ENCODE measurements around the gene KCNE3.

Gene KCNE3, protein sequence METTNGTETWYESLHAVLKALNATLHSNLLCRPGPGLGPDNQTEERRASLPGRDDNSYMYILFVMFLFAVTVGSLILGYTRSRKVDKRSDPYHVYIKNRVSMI

GRCh38 chr11:74466916-74467885 is at the start of gene KCNE3:
Gene KCNE3 (minus strand): TSS chr11:74467549. CDS start chr11:74457563, 9,986 bp downstream.
- DNase-seq (ENCODE audit: low spot score) = no peak

DNA sequence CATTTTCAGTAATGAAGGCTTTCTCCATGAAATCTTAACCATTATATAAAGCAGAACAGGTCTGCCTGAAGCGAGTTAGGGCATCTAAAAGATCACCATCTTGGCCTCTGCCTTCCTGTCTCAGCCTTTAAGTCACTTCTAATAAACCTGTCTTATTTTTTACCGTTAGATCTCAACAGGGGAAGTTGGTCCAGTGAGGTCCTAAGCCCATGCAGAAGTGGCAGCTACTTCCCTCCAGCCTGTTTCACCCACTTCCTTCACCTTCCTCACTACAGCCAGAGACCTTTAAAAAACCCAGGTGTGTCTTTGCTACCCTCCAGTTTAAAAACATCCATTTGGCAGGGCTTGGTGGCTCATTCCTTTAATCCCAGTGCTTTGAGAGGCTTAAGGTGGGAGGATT is 40.2 kb upstream of the KCNE3 start:
- DNase-seq (ENCODE audit: low spot score) = no peak

- no peak for DNase-seq (ENCODE audit: low spot score)
Measured at GRCh38 chr11:74506823-74507222, 39.5 kb upstream of the KCNE3 start.

GRCh38 chr11:74505911-74506310 is 38.6 kb upstream of the KCNE3 start:
- no peak for DNase-seq (ENCODE audit: low spot score)

DNA sequence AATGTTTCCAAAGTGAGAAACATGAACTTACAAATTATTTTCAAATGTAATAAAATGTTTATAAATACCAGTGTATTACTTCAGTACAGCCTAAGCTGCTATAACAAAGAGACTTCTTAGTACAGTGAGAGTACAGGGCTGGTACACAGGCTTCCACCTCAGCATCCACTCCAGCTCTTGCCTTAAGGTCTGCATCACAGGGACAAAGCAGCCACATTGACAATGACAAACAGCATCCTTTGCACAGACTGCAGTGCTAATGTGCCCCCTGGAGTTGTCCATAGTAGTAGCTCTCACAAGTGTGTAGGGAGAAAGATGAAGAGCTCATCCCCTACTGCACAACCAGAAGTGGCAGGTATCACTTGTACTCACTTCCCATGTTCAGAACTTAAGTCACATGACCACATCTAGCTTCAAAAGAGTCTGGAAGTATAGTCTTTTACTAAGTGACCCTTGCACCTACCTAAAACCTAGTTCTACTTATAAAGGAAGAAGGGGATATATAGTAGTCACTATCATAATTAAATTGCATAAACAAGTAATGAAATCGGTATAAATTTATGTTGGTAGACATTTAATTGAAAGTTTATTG is 36.8 kb upstream of the KCNE3 start:
- no peak for DNase-seq (ENCODE audit: low spot score)

- DNase-seq (ENCODE audit: low spot score) = no peak
Measured at GRCh38 chr11:74494916-74495315, 27.6 kb upstream of the KCNE3 start.

- DNase-seq (ENCODE audit: low spot score) = no peak
Measured at GRCh38 chr11:74493791-74494630, 26.7 kb upstream of the KCNE3 start.

DNA sequence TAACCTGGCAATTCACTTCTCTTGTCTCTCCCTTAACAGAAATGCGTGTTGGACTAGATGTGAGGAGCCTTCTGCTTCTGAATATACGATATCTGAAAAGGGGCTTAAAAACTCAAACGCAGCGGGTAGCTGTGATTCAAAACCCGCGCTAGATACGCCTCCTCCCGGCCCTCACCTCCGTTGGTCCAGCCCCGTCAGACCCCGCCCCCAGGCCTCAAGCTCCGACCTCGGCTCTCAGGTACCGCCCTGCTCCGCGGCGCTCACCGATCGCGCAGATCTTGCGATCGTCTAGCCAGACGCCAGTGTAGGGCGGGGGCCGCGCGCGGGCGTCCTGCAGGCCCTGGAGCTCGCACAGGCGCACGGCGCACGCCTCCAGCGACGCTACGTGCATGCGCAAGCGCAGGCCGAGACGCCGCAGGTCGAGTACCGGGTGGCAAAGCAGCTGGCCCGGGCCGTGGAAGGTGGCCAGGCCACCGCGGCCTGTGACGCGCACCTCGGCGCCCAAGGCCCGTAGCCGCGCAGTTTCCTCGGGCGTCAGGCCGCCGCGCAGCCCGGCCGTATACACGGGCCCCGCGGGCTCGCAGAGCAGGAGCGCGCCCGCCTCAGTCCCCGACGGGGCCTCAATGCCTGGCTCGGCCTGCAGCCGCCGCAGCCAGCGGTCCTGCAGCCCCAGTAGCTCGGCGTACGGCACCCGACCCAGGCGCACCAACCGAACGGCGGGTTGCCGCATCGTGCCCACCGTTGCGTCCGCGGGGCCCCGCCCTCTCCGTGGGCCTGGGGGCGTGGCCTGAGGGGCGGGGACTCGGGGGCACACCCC is 25.8 kb upstream of the KCNE3 start, which contains the start of gene LIPT2:
Gene LIPT2 (minus strand): TSS at position 751 of the 817 bp plus-strand sequence. CDS start 21 bp downstream, at position 730.
- peak; percentile 98 for DNase-seq (ENCODE audit: low spot score)

DNA sequence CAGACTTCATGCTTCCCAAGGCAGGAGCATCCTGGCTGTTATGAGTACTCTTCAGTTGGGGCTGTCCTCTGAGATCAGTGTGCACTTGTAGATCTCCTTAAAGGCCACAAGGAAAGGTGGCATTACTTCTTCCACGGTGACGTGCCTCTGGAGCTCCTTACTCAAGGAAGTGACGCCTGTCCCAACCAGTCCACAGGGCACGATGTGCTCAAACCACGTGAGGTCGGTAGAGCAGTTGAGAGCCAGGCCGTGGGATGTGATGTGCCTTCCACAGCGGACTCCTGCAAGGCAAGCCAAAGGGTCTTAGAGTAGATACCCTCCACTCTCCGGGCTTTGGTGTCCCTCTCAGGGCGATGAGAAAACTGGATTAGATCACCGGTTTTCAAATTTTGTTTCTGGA is 24.7 kb upstream of the KCNE3 start:
- no peak for DNase-seq (ENCODE audit: low spot score)

DNA sequence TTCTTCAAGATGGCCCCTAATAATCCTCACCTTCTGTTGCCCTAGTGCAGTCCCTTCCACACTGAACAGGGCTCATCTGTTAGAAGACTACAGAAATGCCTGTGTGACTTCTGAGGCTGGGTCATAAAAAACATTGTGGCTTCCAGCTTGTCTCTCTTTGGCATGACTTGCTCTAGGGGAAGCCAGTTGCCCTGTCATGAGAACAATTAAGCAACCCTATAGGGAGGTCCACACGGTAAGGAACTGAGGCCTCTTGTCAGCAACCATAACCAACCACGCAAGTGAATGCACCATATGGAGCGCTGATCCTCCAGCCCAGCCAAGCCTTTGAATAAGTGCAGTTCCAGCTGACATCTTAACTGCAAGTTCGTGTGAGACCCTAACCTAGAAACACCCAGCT is 23.6 kb upstream of the KCNE3 start:
- DNase-seq (ENCODE audit: low spot score) = no peak

- no peak for DNase-seq (ENCODE audit: low spot score)
Measured at GRCh38 chr11:74487875-74488274, 20.5 kb upstream of the KCNE3 start.

DNA sequence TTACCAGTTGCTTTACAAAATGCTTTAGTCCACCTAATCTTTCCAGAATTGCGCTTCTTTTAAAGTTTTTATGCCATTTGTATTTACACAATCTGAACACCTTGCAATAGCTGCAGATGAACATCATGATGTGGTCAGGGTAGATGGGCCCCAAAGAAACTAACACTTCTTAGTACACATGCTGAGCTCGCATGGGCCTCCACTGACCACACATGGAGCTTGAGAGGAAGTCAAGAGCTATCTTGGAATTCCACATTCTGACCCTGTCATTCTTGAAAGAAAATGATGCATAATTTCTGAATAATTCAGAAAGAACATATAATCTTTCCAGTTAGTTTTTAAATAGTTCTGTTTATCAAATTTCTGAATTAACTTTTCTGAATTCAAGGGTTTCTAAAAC is 18.5 kb upstream of the KCNE3 start:
- no peak for DNase-seq (ENCODE audit: low spot score)

DNA sequence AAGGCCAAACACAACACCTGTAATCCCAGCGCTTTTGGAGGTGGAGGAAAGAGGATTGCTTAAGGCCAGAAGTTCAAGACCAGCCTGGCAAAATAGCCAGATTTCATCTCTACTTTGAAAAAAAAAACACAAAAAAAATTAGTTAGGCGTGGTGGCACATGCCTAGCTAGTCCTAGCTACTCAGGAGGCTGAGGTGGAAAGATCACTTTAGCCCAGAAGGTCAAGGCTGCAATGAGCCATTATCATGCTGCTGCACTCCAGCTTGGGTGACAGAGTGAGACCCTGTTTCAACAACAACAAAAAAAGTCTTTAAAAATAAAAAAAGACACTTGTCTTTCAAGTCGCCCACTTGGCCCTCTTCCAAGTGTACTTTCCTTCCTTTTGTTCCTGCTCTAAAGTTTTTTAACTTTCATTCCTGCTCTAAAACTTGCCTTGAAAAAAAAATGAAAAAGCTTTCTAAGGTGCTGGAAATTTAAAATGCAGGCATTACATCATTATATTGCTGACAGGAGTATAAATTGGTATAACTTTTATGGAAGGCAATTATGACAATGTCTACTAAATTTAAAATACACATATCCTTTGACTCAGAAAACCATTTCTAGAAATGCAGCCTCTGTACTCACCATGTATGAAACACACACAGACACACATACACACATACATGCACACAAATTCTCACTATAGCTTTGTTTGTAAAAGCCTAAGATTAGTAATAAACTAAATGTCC is 13.5 kb upstream of the KCNE3 start:
- DNase-seq (ENCODE audit: low spot score) = no peak

DNA sequence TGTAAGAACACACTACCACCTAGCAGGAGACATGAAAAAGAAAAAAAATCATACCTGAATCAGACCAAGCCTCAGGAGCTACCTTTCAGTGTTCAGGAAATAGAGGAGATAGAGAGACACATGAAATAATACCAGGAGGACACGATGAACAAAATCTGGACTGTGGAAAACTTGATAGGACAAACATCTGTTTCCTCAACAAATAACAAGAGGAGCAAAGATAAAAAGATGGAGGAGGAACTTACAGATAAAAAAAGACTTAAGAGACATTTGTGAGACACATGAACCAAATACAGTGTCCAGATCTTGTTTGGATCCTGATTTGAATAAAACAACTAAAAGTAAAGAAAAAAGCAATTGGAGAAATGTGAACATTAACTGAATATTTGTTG is 12.4 kb upstream of the KCNE3 start:
- DNase-seq (ENCODE audit: low spot score) = no peak

DNA sequence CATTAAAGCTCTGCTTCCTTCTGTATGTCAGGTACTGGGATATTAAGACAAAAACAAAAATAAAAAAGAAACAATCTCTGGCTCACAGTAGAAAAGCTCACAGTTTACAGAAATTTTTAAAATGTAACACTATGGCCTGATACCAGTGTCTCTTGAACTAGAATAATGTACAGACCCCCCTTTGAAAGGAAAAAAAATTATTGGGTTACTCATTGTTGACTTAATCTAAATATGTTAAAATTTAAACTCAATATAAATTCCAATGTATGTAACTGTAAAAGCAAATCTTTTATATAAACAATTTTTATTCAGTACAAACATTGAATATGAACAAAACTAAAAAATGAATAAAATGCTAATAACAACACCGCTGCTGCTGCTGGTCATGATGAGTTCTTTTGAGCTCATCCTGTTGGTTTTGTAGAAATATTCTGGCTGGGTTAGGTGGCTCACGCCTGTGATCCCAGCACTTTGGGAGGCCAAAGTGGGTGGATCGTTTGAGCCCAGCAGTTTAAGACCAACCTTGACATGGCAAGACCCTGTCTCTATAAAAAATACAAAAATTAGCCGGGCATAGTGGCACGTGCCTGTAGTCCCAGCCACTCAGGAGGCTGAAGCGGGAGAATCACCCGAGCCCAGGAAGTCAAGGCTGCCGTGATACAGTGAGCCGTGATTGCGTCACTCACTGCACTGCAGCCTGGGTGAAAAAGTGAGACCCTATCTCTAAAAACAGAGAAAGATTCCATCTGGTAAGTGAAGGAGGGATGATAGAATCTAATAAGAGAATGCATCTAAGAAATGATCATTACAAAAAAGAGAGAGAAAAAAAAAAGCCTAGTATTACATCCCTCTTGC is 11.8 kb upstream of the KCNE3 start:
- DNase-seq (ENCODE audit: low spot score) = no peak

- DNase-seq (ENCODE audit: low spot score) = no peak
Measured at GRCh38 chr11:74476536-74476935, 9.2 kb upstream of the KCNE3 start.

- DNase-seq (ENCODE audit: low spot score) = no peak
Measured at GRCh38 chr11:74474316-74474715, 7.0 kb upstream of the KCNE3 start.

GRCh38 chr11:74473382-74474173 is 6.2 kb upstream of the KCNE3 start:
- no peak for DNase-seq (ENCODE audit: low spot score)

Measured in activated CD4-positive, alpha-beta T cell treated with anti-CD3 and anti-CD28 coated beads, Interleukin-2, Interleukin-4, amounts not matched to agents 100 ng/mL and 50 ng/mL, durations not matched to agents 16 hours and 8 hours (primary cell).